Hematopoietic multipotent progenitor cell treated with erythropoietin and hydrocortisone succinate and interleukin-3 and kit ligand, for 15 days (in vitro differentiated cells): ENCODE data around the gene LYRM4.

Experiments
- DNase-seq: peaks from one replicate; pipeline ENCODE4 v3.0.0-alpha.2; 2015; ENCODE audit warnings: low spot score

LYRM4 gene

DNA sequence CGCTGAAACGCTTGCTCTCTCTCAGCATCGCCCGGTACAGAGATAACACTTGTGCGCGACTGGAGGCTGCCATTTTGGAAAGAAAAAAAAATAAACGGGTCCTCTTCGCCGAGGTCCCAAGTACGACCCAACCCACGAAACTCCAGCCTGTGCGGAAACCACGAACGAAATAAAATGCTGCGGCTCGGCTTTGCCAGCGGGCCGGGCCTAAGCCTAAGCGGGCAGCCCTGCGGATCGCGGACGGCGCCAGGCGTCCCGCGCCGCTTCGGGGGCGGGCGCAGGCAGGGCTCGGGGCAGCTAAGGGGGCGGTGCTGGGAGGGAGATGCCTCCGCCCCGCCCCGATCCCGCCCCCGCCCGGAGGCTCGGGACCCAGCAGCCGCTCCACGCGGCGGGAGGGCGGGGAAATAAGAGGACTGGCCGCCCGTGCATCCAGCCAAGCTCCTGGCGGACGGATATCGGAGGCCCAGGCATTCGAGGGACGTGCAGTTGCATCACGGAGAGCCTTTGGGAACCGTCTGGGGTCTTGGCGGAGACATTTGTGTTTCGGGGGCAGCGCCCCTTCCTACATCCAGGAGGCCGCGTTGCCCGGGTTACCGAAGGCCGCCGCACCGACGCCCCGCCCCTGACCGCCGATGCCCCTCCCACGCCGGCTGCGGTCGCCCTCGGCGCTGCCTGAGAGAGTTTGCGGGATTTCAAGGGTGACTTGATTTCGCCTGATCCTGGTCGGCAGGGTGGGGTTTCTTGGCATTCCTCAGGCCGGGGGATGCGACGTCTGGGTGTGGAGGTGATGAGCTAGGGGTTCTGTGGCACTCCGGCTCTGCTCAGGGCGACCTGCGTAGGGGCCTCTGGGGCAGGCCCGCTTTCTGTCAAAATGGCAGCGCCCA lies at the start of gene LYRM4, which contains the start of gene FARS2:
TSS of gene LYRM4 (minus strand) at position 290 of the 884 bp plus-strand sequence. CDS start at position 73, 217 bp downstream.
TSS of gene FARS2 (plus strand) at position 853 of the 884 bp plus-strand sequence.
- peak; percentile 92 for DNase-seq

DNA sequence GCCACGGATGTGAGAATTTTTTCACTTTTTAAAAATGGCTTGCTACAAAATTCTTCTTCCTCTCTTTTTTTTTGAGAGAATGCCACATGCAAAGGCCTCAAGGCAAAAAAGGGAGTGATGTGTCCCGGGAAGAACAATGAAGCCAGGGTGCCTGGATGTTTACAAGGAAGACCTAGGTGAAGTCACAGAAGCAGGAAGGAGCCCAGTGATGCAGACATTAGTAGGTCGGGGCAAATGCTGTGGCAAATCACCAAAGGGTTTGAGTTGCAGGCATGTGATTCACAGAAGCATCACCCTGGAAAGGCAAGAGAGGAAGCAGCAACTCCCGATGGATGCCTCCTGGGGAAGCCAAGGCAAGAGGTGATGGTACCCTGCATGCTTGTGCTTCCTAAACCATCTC lies 47.3 kb upstream of the LYRM4 start:
- DNase-seq = no peak

DNA sequence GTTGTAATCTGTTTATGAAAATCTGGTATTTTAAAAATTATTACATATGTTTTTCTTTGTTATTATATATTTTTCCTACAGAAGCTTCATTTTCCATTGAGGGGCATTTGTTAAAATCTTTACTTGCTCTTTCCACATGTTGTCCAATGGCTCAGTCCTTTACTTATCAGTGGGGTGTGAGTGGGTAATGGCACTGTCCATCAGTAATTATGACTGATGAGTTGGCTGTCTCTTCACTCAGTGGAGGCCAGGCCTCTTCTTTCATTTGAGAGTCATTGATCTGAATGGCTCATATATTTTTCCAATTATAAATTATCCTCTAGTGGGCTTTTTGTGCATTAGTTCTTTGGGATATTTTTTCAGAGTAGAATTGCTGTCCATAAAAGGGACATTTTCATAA lies 46.3 kb upstream of the LYRM4 start:
- no peak for DNase-seq

DNA sequence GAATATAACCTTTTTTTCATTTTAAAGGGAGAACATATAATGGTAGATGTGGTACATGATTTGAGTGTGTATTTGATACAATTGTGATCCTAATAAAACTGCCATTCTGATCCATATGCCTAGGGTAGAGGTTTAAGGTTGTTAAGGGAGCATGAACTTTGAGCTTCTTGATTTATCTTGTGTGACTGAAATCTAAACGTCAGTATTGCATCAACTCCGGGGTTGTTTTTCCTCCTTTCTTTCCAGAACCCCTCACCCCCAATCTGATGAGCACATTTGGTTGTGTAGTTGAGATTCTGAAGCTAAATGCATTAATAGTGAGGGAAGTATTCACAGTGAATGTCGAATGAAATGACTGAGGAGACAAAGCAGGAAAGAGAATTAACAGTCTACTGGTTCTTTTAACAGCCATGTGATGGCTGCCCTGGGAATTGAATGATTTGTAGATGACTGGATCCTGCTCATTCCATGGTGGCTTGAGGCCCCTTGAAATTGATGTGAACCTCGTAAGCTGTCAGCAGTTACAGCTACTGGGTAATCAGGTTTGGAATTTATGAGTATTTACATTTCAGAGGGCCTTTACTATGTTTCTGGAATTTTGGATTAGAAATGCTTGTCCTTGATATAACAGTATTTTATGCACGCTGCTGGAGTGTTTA lies 45.3 kb upstream of the LYRM4 start:
- DNase-seq = no peak

DNA sequence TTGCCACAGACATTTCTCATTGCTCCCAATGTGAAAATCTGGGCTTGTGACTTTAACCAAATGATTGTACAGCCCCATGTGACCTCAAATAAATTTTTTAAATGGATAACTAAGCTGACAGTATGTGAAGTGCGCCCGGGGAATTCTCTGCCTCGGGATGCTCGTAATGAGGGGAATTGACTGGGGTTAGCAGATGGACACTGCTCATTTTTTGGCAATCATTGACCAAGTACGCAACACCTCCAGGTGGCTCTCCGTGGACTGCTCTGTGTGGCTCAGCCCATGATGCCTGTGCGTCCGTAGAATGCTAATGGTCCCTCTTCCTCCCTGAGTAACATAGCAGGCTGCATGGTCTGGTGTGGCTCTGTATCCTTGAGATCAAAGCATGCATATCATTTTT lies 42.9 kb upstream of the LYRM4 start:
- no peak for DNase-seq

DNA sequence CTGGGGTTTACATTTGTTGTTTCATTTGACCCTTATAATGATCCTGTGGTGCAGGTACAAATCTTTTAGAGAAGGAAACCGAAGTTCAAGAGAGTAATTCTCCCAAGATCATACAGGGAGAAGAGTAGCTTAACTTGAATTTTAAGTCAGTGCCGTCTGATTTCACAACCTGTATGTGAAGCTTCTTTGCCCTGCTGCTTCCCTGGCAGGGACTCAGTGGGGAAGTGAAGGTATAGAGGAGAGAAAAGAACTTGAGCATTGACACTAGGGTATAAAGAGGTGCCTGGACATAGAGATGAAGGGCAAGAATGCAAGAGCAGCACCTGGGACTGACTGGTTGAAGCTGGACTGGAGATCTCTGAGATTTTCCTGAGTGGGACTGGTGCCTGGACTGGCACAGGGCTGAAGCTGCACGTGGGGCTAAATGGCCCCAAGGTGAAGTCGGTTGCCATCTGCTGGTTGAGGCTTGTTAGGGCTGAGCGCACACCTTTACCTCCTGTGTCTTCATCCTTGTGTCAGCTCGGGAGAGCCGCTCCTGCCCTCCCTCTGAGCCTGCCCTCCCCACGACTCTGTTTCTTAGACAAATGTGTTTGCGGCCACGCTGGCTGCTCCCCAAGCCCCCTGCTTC lies 42.4 kb upstream of the LYRM4 start:
- DNase-seq = peak; percentile 16

DNA sequence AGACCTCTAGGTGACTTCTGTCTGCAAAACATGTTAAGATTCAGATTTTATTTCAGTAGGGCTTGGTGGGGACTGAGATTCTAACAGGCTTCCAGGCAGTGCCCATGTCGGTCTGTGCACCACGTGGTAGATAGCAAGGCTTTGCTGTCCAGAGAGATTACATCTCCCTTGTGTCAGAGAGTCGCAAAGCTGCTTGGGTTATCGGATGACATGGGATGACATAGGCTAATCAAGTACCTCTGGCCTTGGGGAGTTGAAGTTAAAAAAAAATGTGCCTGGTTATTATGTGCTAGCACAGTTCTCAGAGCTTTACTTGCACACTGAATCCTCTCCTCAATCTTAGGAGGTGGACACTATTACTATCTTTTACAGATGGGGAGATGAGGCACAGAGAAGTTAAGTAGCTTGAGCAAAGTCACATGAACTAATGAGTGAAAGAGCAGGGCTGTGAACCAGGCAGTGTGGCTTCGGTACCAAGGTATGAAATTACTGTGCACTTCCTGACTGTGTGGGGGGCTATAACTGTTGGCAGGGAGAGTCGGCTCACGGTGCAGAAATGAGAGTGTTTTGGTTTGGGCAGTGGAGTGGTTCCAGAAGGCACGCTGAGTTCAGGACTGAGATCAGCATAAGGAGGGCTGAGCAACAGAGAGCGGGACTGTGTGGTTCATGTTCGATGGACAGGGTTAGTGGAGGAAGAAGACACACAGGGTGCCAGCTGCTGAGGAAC lies 41.6 kb upstream of the LYRM4 start:
- no peak for DNase-seq

- DNase-seq = peak; percentile 4
Observed at GRCh38 chr6:5300206-5300764, 39.5 kb upstream of the LYRM4 start.

- no peak for DNase-seq
Observed at GRCh38 chr6:5295623-5296022, 34.9 kb upstream of the LYRM4 start.

GRCh38 chr6:5294392-5295211 lies 33.9 kb upstream of the LYRM4 start:
- DNase-seq = no peak

GRCh38 chr6:5293692-5294091 lies 32.9 kb upstream of the LYRM4 start:
- no peak for DNase-seq

- DNase-seq = no peak
Observed at GRCh38 chr6:5292154-5292553, 31.4 kb upstream of the LYRM4 start.

- DNase-seq = no peak
Observed at GRCh38 chr6:5290500-5290899, 29.8 kb upstream of the LYRM4 start.

DNA sequence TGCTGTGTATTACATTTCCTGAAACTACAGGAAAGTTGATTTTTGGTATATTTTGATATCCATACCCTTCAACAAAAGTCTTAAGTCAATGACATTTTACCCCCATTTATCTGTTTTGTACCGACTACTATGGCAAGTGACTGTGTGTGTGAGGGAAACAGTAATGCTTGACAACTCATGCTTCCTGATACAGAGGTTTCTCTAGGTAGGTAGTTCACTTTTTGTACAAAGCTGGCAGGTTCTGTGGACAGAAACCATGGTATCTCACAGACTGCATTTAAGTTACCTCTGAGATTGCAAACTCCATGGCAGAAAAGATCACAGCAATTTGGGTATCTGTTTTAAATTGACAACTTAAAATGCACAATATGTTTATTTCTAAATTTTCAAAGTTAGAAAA lies 29.3 kb upstream of the LYRM4 start:
- DNase-seq = no peak

DNA sequence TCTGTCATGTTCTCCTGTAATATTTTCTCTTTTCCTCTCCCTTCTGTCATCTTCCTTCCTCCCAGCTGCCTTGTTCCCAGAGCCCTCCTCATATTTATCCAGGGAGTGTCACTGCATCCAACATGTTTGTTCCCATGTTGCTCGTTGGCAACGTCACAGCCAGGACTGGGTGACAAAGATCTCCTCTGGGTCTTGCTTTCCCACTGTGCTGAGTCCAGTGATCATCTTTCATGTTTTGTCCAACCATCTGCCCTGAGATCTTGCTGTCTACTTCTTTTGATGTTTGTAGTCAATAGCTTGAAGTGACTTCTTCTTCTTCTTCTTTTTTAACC lies 27.2 kb upstream of the LYRM4 start:
- no peak for DNase-seq

DNA sequence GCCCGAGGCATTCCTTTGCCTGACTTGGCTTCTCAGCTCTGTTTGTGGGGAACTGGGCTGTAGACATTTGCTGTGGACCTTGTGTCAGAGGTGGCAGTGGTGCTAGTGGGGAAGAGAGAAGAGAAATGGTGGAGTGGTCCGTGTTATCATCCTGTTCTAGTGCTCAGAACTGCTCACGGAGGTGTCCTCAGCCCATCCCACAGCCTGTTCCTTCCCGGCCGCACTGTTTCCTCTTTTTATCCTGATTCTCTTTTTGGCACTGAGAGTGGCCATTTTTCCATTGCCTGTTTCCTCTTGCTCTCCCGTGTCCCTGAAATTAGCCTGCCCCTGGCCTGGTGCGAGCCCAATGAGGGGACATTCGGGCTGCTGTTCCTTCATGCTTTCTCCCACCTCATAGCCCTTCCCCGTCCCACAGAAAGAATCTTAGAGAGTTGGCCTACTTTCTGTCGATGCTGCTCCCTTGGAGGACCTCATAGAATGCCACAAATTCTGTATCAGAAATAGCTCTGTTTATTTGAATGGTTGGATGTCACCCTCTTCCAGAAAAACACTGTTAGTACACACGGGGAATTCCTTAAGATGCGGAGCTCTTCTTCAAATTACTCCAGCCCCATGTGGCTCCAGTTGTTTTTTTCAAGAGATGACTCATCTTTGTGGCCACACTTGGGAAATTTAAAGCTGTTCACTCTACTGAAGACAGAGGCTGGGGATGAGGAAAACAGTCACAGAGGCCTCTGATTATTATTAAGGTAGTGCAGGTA lies 26.6 kb upstream of the LYRM4 start:
- DNase-seq = no peak

GRCh38 chr6:5286780-5287179 lies 26.0 kb upstream of the LYRM4 start:
- DNase-seq = no peak

- no peak for DNase-seq
Observed at GRCh38 chr6:5285526-5285925, 24.8 kb upstream of the LYRM4 start.

GRCh38 chr6:5285081-5285480 lies 24.3 kb upstream of the LYRM4 start:
- DNase-seq = no peak

- DNase-seq = no peak
Observed at GRCh38 chr6:5282191-5282623, 21.5 kb upstream of the LYRM4 start.
